HG03159 (cell line): ENCODE data around the gene DAP3.
"Not testable (repeated sequence)": the region's sequence is repeated elsewhere in the genome, so short reads cannot be mapped to it uniquely, and the experiment has no call there.

Experiments
- ATAC-seq: cut with Tn5 transposase; IDR thresholded peaks from one replicate; pipeline ENCODE4 v1.9.1; 2021; ENCODE audit warnings: mild to moderate bottlenecking, moderate library complexity; ENCODE audit not compliant: unreplicated experiment

The DAP3 gene

DNA sequence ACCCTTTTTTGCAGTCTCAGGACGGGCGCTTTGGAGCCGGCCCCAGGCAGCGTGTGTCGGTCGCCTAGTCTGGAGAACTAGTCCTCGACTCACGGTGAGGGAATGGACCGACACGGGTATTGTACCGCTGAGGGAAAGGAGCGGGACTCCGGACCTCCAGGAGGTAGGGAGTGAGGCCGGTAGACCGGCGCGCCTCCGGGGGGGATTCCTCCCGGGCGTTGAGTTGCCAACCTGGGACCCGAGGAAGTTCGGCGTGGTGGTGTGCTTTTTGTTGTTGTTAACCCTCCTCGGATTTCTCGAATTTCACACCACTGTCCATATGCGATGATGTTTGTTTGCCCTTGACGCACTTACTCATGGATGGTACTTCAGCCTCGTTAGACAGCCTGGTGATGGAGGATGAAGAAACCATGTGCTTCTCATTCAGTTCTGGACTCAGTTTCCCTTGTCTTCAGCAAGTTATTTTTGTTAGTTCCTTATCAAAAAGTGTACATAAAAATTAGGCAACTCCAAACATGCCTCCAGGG is at the start of gene DAP3:
Gene DAP3 (plus strand): TSS at position 11 of the 527 bp plus-strand sequence. CDS start 20,689 bp downstream, outside the sequence.
- ATAC-seq = not testable (repeated sequence)

DNA sequence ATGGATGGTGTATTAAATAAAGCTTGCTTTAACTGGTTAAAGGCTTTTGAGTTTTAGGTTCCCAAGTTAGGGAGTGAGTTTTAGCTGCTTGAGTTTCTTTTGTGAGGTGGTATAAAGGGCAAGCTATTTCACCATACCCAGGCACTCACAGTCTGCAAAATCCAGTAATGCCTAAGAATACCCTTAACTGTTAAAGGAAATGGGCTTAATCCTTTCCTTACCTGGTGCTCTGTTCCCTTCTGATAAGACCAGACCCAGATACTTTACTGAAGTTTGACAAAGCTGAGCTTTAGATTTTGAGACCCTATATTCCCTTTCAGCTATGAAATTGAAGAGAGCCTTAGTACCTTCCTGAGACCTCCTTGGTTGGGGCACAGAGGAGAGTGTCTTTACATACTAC is 48.5 kb upstream of the DAP3 start:
- ATAC-seq = no peak

DNA sequence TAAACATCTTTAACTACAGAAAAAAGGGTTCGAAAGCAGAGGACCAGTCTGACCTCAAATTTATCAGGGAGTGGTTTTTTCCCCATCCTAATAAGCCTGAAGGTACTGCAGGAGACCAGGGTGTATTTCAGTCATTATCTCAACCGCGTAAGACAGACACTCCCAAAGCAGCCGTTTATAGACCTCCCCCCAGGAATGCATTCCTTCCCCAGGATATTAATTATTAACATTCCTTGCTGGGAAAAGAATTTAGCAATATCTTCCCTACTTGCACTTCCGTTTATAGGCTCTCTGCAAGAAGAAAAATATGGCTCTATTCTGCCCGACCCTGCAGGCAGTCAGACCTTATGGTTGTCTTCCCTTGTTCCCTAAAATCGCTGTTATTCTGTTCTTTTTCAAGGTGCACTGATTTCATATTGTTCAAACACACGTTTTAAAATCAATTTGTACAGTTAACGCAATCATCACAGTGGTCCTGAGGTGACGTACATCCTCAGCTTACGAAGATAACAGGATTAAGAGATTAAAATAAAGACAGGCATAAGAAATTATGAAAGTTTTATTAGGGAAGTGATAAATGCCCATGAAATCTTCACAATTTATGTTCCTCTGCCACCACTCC is 46.2 kb upstream of the DAP3 start:
- not testable (repeated sequence) for ATAC-seq

DNA sequence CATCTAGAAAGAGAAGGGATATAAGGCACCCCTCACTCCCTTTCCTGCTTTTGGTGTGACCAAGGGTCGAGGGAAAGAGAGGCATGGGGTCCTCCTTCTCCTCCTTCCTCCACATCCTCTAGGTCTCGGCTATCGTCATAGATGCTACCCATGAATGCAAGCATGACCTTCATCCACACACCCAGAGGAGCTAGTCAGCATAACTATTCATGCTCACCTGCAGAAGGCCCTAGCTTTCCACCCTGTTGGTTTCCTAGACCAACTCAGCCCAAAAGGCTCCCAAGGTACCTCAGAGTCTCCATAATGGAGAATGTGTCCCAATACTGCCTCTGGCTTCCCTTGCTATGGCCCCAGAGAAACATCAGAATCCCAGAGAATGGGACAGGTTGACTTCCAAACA is 45.7 kb upstream of the DAP3 start:
- no peak for ATAC-seq

DNA sequence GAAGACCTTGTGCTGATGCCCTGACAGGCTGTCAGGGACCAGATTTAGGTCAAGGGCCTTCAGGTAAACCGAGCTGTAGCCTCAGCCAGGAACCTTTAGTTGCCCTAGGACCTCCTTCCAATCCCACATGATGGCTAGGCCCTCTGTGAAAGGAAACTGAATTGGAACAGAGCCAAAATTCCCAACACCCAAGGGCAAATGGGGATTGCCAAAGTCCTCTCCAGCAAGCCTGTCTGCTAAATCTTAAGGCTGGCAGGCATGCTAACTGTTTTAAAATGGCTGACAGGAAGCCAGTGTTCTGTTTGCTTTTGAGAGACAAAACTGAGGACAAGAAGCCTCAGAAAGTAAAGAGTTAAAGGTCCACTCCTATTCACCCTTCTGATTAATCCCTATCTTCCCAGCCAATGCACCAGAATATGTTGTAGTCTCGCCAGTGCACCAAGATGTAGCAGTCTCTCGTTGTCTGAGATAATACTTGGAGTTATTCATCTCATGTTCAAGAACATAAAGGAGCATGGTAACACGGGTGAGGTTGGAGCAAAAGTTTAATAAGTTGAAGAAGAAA is 43.8 kb upstream of the DAP3 start:
- ATAC-seq = no peak

DNA sequence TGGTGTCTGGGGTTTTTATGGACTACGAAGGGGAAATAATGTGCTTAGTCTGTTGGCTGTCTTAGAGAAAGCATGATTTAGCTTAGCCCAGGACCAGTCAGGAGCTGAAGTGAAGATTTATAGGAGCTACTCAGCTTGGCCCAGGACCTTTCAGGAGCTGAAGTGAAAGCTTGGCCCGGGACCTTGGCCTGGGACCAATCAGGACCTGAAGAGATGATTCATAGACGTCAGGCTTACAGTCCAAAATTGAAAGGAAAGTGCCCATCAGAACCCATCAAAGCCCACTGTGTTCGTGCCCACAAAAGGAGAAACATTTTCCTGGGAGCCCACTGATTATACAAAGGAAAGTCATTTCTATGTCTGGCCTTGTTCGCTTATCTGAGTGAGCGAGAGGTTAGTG is 43.2 kb upstream of the DAP3 start:
- no peak for ATAC-seq

DNA sequence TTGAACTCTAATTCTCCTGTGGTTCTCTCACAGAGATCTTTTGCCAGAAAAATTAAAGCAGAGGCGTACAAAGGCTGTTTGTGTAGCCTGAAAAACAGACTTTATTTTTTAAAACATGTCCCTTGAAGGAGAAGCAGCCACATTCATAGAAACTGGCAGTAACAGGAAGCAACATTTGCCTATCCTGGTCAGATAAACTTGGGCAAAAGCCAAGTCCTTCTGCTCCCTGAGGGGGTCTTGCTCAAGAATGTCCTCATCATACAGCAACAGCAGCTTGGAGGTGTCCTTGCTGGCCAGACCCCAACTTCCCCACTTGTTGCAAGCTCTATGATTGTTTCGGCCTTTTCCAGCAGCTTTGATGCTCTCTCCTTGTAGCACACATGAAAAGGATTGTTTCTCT is 42.6 kb upstream of the DAP3 start:
- ATAC-seq = no peak

DNA sequence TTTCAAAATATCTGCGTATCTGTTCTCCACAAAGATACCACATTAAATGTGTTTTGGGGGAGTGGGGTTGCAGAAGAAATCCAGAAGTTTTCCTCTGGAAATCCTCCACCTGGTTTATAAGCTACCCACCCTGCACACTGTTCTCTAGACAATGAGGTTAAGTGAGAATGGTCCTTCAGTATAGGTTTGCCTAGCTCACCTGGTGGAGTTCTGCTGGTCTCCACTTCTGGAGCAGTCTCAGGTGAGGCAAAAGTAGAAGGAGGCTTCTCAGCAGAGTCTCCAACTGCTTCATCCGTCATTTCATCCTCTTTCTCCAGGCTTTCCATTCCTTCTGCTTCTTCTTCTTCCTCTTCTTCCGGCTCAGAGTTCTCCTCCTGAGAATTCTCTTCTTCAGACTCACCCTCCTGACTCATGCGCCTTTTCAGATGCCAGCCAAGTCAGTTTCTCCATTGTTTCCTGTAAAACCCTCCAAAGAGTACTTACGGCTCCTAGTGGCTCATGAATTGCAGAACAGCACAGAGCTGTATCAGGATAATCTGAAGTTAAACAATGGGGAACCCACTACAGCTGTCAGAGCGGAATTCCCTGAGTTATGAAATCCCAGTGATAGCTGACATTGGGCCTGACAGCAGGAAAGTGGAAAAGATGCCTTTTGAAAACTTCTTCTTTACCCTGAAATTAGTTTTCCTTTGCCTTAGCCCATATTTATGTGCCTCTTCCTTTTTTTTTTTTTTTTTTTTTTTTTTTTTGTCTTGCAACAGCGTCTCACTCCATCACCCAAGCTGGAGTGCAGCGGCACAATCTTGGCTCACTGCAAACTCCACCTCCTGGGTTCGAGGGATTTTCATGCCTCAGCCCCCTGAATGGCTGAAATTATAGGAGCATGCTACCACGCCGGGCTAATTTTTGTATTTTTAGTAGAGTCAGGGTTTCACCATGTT is 40.4 kb upstream of the DAP3 start:
- no peak for ATAC-seq

DNA sequence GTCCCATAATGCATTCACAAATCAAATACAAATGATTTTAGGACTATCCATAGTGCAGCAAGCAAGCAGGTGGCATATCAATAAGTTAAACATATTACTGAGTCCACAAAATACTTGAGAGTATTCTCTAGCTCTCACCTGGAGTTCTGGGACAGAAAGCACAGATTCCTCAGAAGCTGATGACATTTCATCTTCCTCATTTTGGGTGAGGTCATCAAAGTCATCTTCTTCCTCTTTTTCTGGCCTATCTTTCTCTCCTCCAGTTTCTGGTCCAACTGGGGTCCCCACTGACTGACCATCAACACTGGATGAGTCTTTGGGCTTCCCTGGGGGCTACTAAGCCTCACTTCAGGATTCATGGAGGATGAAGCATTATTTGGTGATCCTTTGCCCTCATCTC is 39.2 kb upstream of the DAP3 start:
- no peak for ATAC-seq

DNA sequence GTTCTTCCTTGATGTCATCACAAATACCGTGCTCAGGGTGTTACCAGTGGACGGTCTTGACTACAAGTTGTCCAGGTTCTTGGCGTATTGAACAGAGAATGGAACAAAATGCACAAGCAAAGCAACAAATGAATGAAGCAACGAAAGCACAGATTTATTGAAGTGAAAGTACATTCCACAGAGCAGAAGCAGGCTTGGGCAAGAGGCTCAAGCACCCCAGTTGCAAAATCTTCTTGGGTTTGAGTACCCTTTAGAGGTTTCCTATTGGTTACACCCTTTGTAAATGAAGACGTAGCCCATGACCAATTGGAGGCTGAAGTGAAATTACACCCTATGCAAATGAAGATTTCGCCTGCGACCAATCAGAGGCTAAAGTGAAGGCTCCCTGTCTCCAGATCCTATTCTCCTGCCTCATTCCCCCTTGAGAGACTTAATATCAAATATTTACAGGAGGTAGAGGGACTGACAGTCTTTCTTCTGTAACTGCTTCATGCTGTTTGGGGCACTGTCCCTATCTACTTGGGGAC is 38.6 kb upstream of the DAP3 start:
- ATAC-seq = no peak

DNA sequence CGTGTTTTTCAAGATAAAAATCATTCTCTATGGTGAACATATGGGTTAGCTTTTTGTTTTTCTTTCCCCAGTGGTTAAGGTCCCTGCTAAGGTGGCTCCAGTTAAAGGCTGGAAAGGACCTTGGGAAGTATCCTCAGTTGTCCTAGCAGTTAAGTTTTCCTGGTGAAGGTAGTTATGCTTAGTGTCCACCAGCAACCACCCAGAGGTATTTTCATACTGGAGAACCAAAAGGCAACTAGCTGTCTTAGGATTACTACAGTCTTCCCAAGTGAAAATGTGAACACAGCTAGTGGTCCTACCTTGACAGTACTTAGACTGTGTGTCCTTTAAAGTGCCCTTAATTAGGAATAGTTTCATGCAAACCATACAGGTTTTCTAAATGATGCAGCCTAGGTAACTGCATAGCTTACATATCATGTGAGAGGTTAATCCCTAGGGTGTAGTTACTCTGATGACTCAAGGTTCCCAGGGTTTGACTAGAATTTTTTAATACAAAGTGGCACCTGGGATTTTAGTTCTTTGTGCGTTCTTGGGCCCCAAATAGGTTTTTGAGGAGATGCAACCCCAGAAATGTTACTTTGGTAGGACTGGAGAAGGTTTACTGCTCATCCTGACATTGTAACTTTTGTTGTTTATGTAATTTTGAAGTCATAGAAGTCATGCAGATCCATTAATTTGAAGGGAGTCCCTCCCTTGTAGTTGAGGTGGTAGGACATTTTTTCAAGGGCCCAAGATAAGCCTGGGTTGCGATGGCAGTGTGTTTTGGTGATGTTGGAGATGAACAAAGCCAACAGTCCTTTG is 36.8 kb upstream of the DAP3 start:
- ATAC-seq = no peak

DNA sequence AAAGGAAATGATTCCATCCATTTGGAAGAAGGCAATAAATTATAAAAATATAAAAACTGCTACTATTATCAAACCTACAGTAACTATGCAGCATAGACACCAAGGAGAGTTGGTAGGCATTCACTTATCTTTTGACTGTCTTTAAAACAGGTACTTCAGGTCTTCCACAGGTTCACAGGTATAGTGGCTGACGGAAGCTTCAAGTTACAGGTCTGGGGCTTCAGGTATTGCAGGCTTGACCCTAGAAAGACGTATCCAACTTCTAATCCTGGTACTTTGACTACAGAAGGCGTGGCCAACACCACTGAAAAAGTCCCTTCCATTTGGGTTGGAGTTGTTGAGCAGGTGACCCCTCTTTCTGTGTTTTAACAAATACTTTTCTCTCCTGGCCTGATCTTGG is 35.9 kb upstream of the DAP3 start:
- no peak for ATAC-seq

DNA sequence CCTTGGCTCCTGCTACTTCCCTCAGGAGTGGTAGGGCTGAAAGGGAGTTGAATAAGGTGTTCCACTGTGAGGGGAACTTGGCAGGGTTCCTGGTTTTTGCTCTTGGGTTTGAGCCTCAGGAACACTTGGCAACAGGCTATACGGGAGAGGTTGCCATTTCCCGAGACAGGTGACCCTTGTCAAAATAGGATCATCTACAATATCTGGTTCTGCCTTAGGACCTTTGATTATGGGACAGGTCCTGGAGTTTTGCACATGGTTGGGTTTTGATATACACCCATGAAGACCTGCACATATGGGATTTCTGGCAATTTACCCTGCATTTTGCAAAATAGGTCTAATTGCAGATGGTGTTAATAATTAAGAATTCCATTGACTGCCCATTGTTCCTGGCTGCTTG is 31.4 kb upstream of the DAP3 start:
- no peak for ATAC-seq

DNA sequence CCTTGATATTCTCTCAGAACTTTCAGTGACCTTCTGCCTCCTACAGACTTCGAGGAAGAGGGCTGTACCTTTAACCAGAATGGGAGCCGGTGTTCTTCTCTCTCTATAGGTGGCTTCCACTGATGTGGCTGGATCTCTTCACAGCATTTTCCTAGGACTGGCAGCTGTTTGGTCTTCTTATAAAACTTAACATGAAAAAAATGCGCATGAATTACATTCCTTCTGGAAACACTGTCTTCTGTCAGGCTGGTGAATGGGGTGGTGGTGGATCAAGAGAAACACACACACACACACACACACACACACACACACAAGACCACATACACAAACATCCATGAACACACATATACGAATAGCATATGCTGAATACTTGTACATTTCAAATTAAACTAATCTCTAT is 27.7 kb upstream of the DAP3 start:
- ATAC-seq = not testable (repeated sequence)

DNA sequence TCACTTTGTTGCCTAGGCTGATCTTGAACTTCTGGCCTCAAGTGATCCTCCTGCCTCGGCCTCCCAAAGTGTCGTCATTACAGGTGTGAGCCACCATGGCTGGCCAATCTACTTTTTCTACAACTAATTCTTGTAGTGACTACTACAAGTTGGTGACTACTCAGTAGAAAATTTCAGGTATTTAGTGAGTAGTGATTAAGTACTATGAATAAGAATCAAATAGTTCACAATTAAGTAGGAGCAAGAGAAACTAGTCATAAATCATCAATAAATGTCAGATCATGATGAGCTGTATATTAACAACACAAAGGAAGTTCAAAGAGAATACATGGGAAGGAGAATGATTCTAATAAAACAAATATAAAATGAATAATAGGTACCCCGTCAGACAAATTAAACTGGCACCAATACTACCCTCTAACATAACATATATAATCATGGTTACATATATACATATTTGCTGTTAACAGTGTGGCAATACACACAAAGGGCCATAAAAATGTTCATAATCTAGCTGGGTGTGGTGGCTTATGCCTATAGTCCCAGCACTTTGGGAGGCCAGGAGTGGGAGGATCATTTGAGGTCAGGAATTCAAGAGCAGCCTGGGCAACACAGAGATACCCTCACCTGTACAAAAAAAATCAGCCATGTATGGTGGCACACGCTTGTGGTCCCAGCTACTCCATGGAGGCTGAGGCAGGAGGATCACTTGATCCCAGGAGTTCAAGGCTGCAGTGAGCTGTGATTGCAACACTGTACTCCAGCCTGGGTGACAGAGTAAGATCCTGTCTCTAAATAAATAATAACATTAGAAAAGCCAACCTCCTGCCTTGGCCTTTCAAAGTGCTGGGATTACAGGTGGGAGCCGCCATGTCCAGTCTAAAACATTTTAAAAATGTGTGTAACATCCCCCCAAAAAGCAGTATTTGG is 19.4 kb upstream of the DAP3 start:
- no peak for ATAC-seq

DNA sequence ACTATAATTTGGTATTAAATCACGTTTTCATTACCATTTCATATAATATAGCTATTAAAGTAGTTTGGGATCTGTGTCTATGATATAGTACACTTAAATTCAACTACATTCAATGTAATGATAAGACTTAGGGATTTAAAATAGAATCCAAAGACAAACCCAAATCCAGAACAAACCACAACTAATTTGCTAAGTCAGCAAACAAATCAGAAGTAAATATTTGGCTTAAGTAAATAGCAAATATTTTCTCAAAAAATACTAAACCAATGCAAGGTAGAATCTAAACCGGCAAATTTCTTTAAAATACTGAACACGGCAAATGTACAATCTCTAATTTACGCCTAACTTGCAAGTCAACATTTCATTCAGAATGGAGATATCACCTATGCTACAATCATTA is 17.1 kb upstream of the DAP3 start:
- no peak for ATAC-seq

DNA sequence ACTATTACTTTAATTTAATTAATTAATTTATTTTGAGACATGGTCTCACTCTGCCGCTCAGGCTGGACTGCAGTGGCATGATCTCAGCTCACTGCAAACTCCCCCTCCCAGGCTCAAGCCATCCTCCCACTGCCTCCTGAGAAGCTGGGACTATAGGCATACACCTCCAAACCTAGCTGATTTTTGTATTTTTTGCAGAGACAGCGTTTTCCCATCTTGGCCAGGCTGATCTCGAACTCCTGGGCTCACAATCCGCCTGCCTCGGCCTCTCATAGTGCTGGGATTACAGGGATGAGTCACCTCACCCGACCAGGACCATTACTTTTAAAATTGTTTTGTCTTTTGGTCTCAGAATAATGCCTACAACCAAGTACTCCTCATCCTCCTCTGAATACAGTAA is 15.9 kb upstream of the DAP3 start:
- ATAC-seq = no peak

DNA sequence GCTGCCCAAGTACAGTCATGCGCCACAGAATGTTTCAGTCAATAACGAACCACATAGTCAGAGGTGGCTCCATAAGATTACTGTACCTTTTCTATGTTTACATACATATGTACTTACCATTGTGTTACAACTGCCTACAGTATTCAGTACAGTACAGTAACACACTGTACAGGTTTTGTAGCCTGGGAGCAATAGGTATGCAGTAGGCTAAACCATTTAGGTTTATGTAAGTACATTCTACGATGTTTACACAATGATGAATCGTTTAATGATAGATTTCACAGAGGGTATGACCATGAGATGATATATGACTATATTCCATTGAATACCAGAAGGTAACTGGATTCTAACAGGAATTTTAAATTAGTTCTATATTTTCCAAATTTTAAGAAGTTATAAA is 10.9 kb upstream of the DAP3 start:
- no peak for ATAC-seq

DNA sequence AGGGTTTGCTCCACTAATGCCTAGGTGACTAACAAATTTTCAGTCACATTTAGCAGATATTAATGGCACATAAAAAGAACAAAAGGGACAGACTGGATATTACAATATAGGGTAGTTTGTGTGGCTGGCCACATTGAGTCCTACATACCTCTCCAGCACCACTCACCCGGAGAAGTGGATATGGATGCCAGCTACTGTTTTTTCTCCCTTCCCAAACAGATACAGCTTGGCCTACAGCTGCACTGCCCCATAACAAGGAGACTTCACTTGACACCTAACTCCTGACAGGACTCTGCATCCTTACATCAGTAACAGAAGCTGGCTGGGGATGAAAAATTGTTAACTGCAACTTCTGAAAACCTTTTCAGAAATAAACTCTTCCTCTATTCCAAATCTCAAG is 9.9 kb upstream of the DAP3 start:
- not testable (repeated sequence) for ATAC-seq

DNA sequence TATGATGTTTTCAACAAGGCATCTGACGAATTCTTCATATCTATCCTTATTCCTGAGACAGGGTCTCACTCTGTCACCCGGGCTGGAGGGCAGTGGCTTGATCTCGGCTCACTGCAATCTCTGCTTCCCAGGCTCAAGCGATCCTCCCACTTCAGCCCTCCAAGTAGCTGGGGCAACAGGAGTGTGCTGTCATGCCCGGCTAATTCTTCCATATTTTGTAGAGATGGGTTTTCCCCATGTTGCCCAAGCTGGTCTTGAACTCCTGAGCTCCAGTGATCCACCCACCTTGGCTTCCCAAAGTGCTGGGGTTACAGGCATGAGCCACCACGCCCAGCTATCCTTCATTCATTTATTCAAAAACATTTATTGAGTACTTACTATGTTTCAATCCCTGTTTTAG is 8.4 kb upstream of the DAP3 start:
- no peak for ATAC-seq
